Measurements from ENCODE around the gene P3H1.

P3H1 gene

GRCh38 chr1:42741706-42742105 is 25.1 kb downstream of the P3H1 start:
- TF ChIP-seq CTCF (IDR thresholded peaks at IDR 0.05) = no peak

GRCh38 chr1:42740851-42741580 is 25.8 kb downstream of the P3H1 start:
- TF ChIP-seq CTCF (IDR thresholded peaks at IDR 0.05) = no peak

DNA sequence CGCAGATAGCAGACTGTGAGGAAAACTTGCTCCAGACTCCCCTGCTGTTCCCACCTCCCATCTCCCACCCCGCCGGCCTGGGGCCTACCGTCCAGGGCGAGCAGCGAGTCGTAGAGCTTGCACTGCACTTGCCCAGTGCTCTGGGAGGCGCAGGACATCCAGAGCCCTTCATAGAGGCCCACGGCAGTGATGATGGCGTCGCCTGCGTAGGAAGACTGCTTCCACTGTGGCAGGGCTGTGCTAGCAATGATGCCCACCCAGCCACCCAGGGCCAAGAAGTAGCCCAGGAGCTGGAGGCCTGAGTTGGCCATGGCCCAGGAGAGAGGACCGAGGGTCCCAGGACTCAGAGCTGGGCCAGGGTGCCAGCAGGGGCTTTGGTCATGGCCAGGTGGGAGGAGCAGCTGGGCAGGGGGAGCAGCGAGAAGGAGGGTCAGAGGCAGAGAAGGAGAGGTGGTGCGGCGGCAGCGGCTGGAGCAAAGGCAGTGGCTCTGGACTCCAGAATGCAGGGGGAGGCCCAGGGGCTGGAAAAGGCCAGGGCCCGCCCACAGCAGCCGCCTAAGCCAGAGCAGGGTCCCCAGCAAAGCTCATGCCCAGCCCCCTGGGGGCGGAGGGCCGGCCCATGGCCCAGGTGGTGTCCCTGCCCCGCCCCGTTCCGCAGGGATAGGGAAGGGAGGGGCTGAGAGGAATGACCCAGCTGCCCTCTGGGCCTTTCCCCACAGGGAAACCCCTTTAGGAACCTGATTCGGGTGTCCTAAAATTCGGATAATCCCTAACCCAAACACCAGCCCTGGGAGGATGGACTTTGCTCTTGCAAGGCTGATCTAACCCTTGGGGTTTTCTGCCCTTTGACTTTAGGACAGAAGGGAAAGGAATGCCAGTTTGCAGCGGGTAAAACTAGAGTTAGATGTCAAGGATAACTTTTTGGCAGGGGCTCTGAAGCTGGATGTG is 26.8 kb downstream of the P3H1 start, which contains the start of gene CLDN19:
TSS of gene CLDN19 (minus strand) at position 484 of the 948 bp plus-strand sequence. CDS start at position 311, 173 bp downstream.
- TF ChIP-seq CTCF (IDR thresholded peaks at IDR 0.05) = no peak

DNA sequence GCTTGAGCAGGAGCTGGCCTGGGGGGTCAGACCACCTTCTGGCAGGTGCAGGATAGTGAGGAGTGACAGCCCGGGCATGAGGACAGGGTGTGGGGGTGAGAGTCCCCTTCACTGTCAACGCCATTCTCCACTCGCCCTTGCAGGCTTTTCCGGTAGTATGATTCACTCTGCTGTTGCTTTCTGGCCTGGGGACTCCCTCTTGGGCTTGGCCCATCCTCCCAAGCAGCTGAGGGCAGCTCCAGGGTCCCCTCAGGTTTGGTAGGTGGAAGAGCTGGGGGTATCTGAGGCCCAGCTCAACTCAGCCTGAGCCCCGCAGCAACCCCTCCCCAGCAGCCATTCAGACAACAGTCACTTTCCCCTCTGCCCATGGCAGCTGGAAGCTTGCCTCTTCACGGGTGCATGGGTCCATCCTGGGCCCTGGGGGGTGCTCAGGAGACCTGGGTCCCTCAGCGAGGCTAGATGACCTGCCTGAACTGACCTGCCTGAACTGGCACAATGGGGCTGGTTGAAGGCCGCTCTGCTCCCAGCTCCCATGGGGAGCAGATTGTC is 28.1 kb downstream of the P3H1 start:
- no peak for TF ChIP-seq CTCF (IDR thresholded peaks at IDR 0.05)

- no peak for TF ChIP-seq CTCF (IDR thresholded peaks at IDR 0.05)
Measured at GRCh38 chr1:42737986-42738677, 28.7 kb downstream of the P3H1 start.

DNA sequence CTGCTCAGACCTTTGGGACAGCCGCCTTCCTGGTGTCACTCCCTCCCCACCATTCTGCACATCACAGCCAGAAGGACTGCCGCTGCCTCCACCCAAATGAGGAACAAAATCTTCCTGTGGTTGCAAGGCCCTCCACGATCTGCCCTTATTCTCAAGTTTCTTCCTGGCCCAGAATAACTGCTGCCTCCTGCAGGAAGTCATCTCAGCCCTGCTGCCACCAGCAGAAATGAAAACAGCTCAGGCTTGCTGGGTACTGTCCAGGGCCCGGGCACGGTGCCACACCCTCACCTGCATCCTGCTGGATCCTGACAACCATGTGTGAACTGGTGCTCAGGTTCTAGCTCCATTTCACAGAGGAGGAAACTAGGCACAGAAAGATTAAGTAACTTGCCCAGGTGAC is 29.6 kb downstream of the P3H1 start:
- peak; percentile 41; the same call in 1 of the 2 replicates for TF ChIP-seq CTCF (IDR thresholded peaks at IDR 0.05)
